DOHH2 (cell line): ENCODE results near the gene IL31.

ENCODE experiments used
- H3F3A ChIP-seq: fragments of 200-600 bp; sonication (generic), shearing (Covaris generic); 2 replicates; pipeline ENCODE4 v1.6.0; 2016; ENCODE audit warnings: antibody characterized with exemption, mild to moderate bottlenecking; ENCODE audit not compliant: control insufficient read depth, insufficient read depth
- H3K27ac ChIP-seq: fragments of 200-600 bp; sonication (generic); 2 replicates; pipeline ENCODE4 v1.5.1; 2014; ENCODE audit warnings: low read depth, mild to moderate bottlenecking, low read length, moderate library complexity
- H3K27me3 ChIP-seq: fragments of 200-600 bp; sonication (generic); 2 replicates; pipeline ENCODE4 v1.6.1; 2014; ENCODE audit warnings: mild to moderate bottlenecking, low read length, mixed read lengths; ENCODE audit not compliant: control insufficient read depth
- H3K36me3 ChIP-seq: fragments of 200-600 bp; sonication (generic); 2 replicates; pipeline ENCODE4 v1.6.1; 2014; ENCODE audit warnings: mild to moderate bottlenecking, low read length, moderate library complexity, mixed read lengths; ENCODE audit not compliant: control insufficient read depth
- H3K4me1 ChIP-seq: fragments of 200-600 bp; sonication (generic); 2 replicates; pipeline ENCODE4 v1.6.1; 2014; ENCODE audit warnings: mild to moderate bottlenecking, low read length, mixed read lengths; ENCODE audit not compliant: control insufficient read depth
- H3K4me2 ChIP-seq: fragments of 200-600 bp; sonication (generic); 2 replicates; pipeline ENCODE4 v1.6.0; 2014; ENCODE audit warnings: mild to moderate bottlenecking, low read length, moderate library complexity
- H3K4me3 ChIP-seq: fragments of 200-600 bp; sonication (generic); 2 replicates; pipeline ENCODE4 v1.5.1; 2014; ENCODE audit warnings: mild to moderate bottlenecking, low read length, mixed read lengths
- H3K79me2 ChIP-seq: fragments of 200-600 bp; sonication (generic); 2 replicates; pipeline ENCODE4 v1.6.1; 2014; ENCODE audit warnings: mild to moderate bottlenecking, low read length, mixed read lengths; ENCODE audit not compliant: control insufficient read depth
- H3K9me2 ChIP-seq: fragments of 200-600 bp; sonication (generic); replicated peaks from 2 replicates; pipeline ENCODE4 v1.6.1; 2014; ENCODE audit warnings: mild to moderate bottlenecking, low read length, mixed read lengths; ENCODE audit not compliant: control insufficient read depth
- H3K9me3 ChIP-seq: fragments of 200-600 bp; sonication (generic); 2 replicates; pipeline ENCODE4 v1.6.1; 2014; ENCODE audit warnings: antibody characterized with exemption, low read length, mixed read lengths; ENCODE audit not compliant: control insufficient read depth, insufficient read depth
- H4K20me1 ChIP-seq: fragments of 200-600 bp; sonication (generic); 2 replicates; pipeline ENCODE4 v1.6.0; 2014; ENCODE audit warnings: low read depth, mild to moderate bottlenecking, antibody characterized with exemption, low read length, moderate library complexity; ENCODE audit not compliant: control insufficient read depth, insufficient read depth
- CTCF ChIP-seq: fragments of 200-600 bp; sonication (generic); IDR thresholded peaks from one replicate; pipeline ENCODE4 v1.5.1; 2014; ENCODE audit warnings: antibody characterized with exemption, mild to moderate bottlenecking, low read depth, low read length; ENCODE audit not compliant: poor library complexity, severe bottlenecking
- EZH2phosphoT487 ChIP-seq: fragments of 200-600 bp; sonication (generic); IDR thresholded peaks from 2 replicates; pipeline ENCODE4 v1.6.1; 2017; ENCODE audit warnings: borderline replicate concordance, mild to moderate bottlenecking, antibody characterized with exemption, low read length, moderate library complexity, mixed read lengths

Gene IL31

DNA sequence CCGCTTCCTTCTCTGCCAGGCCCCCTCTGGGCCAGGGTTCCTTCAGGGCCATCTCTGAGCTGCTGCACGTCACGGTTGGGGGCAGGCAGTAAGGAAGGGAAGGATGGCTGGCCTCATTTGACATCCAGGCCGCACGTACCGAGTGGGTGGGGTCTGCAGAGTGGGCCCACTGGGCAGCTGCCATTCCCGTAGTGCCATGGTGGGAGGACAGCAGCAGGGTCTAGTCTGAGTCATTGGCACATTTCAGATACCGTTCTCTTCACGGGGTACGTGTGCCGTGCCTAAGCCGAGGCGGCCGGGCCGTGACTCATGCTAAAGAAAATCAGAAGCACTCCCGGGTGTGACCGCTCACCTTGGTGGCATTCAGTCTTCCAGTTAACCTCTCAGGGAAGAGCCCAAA is 43.9 kb downstream of the IL31 start:
- H3K27me3 ChIP-seq, result no peaks in the 10 kb centered on the region
- no peaks in the 10 kb centered on the region for H3K9me2 ChIP-seq
- no peak overlapping the region for H3K4me3 ChIP-seq
- no peaks in the 10 kb centered on the region for H4K20me1 ChIP-seq
- no peak for TF ChIP-seq EZH2phosphoT487
- no peak for TF ChIP-seq CTCF
- H3K27ac ChIP-seq, result no peak overlapping the region
- H3K79me2 ChIP-seq, result peaks cover 21% of the 10 kb centered on the region
- no peaks in the 10 kb centered on the region for H3K9me3 ChIP-seq
- peaks cover 61% of the 10 kb centered on the region for H3K36me3 ChIP-seq
- no peak overlapping the region for H3K4me2 ChIP-seq
- peaks cover 20% of the 10 kb centered on the region for H3K4me1 ChIP-seq
- H3F3A ChIP-seq, result no peaks in the 10 kb centered on the region

- Histone ChIP-seq H3K4me3 (no peak overlapping the region), H3K9me2 (no peaks in the 10 kb centered on the region), H3K4me1 (peaks cover 20% of the 10 kb centered on the region), H3F3A (no peaks in the 10 kb centered on the region), H3K9me3 (no peaks in the 10 kb centered on the region), H3K27me3 (no peaks in the 10 kb centered on the region), H3K4me2 (no peak overlapping the region), H3K27ac (no peak overlapping the region), H3K36me3 (peaks cover 58% of the 10 kb centered on the region), H4K20me1 (no peaks in the 10 kb centered on the region), H3K79me2 (peaks cover 29% of the 10 kb centered on the region)
- no peak for TF ChIP-seq EZH2phosphoT487
- TF ChIP-seq CTCF, result no peak
Measured at GRCh38 chr12:122129131-122129530, 44.9 kb downstream of the IL31 start.

DNA sequence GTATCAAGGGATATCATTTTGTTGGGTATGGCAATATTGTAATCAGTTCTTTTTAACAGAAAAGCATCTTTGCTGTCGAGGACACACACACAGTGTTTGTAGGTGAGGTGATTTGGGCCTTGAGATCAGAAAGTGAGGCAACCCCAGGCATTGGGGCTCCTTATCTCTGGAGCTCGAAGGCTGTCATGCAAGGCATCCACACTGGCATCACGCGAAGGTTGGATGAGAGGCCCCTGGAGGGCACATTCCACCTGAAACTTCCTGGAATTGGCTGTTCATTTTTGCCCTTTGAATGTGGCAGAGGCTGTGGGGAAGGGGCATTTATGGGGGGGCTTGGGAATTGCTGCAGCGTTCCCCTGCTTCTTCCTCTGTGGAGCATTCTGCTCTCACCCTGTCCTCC is 45.5 kb downstream of the IL31 start:
- Histone ChIP-seq H3K4me2 (no peak overlapping the region), H3K4me3 (no peak overlapping the region)

More for the DNA sequence above, 45.5 kb downstream of the IL31 start:
- Histone ChIP-seq H3F3A (no peaks in the 10 kb centered on the region), H3K79me2 (peaks cover 33% of the 10 kb centered on the region), H3K4me1 (peaks cover 23% of the 10 kb centered on the region), H3K9me2 (no peaks in the 10 kb centered on the region), H3K27ac (no peak overlapping the region), H4K20me1 (no peaks in the 10 kb centered on the region), H3K9me3 (no peaks in the 10 kb centered on the region), H3K27me3 (no peaks in the 10 kb centered on the region), H3K36me3 (peaks cover 60% of the 10 kb centered on the region)
- TF ChIP-seq CTCF, result no peak
- TF ChIP-seq EZH2phosphoT487, result no peak
